HG03280 (cell line): ENCODE measurements around the gene NIBAN1.
A peak's percentile ranks its signal among the peaks of the same experiment; 100 is the strongest.
"Not testable (repeated sequence)": the region's sequence is repeated elsewhere in the genome, so short reads cannot be mapped to it uniquely, and the experiment has no call there.

Source experiments
- ATAC-seq: cut with Tn5 transposase; IDR thresholded peaks from one replicate; pipeline ENCODE4 v1.9.1; 2021; ENCODE audit warnings: mild to moderate bottlenecking, moderate library complexity; ENCODE audit not compliant: unreplicated experiment

NIBAN1 gene

DNA sequence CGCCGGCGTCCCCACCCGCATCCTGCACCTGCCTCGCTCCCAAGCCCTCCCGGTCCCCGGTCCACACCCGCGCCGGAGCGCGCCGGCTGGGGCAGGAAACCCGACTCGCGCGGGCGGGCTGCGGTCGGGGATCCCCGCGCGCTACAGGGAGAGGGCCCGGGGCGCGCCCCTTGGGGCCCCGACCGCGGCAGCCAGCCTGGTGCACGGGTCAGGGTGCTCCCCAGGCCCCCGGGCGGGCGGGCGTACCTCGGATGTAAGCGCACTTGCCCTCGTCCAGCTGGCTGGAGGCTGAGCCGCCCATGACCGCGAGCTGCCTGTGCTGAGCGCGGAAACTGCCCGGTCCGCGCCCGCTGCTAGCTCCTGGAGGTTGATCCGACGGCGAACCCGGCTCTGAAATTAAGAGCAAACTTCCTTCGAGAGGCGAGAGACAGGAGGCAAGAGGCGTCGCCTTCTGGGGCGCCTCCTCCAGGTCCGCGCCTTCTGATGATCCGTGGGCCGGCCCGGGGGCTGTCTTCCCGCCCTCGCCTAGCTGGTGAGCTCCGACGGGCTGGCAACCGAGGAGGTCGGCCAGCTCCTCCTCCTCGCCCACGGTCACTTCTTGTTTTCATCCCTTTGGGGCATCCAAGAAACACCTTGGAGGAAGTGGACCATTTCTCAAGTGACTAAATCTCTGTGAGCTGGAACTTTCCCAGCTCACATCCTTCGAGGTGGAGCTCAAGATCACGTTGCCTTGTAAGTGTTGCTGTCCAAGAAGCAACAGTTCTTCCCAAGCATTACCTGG, at the start of gene NIBAN1:
TSS of gene NIBAN1 (minus strand) at position 453 of the 781 bp plus-strand sequence. CDS start at position 301, 152 bp downstream.
- peak; percentile 62 for ATAC-seq

GRCh38 chr1:185017966-185018365, 43.7 kb upstream of the NIBAN1 start:
- no peak for ATAC-seq

DNA sequence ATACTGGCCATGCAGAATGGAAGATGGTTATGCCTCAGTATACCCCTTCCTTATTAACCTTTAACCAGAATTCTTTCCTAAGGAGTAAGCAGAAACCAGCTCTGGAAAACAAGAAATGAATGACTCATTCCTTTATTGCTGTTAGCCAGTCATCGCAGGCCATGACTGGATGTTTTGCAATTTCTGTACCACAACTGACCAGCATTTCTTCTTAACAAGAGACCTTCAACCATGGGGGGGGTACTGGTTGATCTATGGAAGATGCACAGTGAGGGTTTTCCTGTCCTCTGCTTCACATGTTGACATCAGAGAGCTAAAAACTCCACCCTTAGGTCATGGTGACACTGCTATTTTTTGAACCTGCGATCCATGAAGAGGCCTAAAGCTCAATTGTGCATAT, 43.0 kb upstream of the NIBAN1 start:
- no peak for ATAC-seq

- ATAC-seq, result no peak
Observed at GRCh38 chr1:185016880-185017279, 42.6 kb upstream of the NIBAN1 start.

GRCh38 chr1:185015631-185016030, 41.3 kb upstream of the NIBAN1 start:
- ATAC-seq, result no peak

DNA sequence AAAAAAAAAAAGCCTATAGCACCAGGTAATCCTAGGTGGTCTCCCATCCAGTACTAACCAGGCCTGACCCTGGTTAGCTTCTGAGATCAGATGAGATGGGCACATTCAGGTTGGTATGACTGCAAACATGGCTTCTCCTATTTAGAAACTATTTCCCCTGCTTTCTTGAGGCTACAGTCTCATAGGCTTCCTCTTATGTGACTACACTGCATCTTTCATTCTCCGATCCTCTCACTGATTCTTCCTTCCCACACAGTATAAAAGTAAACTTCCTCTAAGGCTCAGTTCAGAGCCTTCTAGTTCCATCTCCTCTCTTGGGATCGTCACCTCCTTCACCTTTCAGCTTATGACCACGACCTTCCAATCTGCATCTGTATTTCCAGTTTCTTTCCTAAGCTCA, 40.6 kb upstream of the NIBAN1 start:
- ATAC-seq, result no peak

DNA sequence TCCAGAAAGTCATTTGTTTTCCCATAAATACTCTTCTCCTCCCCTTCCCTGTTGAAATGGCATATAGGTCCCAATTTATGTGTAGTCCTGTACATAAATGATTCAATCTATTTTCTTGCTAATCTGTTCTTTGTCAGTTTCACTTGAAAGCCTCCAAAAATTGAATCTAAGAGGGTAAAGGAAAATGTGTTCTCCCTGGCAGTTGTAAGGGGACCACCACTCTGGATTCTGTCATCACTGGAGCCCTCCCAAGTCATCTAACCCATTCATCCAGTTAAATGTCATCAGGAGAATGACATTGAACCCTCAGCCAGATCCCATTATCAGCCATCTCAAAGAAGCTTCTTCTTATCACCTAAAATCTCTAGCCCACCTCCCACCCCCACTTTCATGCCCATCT, 36.1 kb upstream of the NIBAN1 start:
- ATAC-seq, result no peak

GRCh38 chr1:185008838-185009237, 34.5 kb upstream of the NIBAN1 start:
- ATAC-seq, result no peak

- not testable (repeated sequence) for ATAC-seq
Observed at GRCh38 chr1:185001312-185001880, 27.1 kb upstream of the NIBAN1 start.

GRCh38 chr1:184999974-185000373, 25.7 kb upstream of the NIBAN1 start:
- ATAC-seq, result not testable (repeated sequence)

DNA sequence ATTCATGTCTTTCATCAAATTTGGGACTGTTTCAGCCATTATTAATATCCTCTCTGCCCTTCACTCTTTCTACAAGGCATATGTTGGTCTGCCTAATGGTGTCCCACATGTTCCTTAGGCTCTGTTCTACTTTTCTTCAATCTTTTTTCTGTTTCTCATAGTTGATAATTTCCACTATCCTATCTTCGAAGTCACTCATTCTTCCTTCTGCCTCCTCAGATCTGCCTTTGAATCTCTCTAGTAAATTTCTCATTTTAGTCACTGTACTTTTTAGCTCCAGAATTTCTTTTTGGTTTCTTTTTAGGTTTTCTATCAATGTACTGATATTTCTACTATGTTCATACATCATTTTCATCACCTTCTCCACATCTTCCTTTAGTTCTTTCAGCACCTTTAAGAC, 20.0 kb upstream of the NIBAN1 start:
- ATAC-seq, result no peak

DNA sequence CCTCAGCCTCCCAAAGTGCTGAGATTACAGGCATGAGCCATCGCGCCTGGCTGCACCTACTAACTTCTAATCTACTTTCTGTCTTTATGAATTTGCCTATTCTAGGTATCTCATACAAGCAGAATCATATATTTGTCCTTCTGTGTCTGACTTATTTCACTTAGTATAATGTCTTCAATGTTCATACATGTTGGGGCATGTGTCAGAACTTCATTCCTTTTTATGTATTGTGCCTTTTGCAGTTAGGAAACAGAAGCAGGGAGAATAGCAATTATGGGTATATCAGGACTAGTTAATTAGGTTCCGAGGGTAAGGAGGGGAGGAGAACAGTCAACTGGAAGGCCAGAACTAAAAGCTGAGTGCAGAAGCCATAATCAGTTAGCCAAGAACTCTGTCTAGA, 18.0 kb upstream of the NIBAN1 start:
- ATAC-seq, result no peak

GRCh38 chr1:184990204-184990603, 15.9 kb upstream of the NIBAN1 start:
- ATAC-seq, result no peak

DNA sequence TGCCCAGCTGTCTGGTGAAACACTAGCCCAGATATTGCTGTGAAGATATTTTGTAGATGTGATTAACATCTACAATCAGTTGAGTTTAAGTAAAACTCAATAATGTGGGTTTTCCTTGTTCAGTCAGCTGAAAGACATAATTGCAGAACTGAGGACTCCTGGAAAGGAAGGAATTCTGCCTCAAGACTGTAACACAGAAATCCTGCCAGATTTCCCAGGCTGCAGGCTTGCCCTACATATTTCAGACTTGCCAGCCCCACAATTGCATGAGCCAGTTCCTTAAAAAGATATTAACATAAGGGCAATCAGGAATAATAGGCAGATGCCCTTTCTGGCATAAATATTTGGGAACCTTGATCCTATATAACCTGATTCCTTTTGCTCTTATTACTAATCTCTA, 14.2 kb upstream of the NIBAN1 start:
- no peak for ATAC-seq

- ATAC-seq, result no peak
Observed at GRCh38 chr1:184987696-184988095, 13.4 kb upstream of the NIBAN1 start.

DNA sequence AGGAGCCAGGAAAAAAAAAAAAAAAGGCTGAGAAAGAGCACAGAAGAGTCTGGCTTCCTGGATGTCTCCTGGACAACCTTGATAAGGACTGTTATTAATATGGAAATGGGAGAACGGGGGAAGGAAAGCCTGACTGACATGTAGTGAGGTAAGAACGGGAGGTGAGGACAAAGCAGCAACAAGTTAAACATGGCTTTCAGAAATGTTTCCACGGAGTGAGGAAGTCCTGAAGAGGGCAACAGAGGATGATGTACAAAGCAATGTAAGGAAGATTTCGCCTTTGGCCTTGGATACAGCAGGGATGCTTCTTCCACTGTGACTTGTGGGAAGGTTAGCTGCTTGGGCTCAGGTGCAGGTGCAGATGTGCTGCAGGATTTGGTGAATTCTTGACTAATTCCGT, 11.9 kb upstream of the NIBAN1 start:
- no peak for ATAC-seq

DNA sequence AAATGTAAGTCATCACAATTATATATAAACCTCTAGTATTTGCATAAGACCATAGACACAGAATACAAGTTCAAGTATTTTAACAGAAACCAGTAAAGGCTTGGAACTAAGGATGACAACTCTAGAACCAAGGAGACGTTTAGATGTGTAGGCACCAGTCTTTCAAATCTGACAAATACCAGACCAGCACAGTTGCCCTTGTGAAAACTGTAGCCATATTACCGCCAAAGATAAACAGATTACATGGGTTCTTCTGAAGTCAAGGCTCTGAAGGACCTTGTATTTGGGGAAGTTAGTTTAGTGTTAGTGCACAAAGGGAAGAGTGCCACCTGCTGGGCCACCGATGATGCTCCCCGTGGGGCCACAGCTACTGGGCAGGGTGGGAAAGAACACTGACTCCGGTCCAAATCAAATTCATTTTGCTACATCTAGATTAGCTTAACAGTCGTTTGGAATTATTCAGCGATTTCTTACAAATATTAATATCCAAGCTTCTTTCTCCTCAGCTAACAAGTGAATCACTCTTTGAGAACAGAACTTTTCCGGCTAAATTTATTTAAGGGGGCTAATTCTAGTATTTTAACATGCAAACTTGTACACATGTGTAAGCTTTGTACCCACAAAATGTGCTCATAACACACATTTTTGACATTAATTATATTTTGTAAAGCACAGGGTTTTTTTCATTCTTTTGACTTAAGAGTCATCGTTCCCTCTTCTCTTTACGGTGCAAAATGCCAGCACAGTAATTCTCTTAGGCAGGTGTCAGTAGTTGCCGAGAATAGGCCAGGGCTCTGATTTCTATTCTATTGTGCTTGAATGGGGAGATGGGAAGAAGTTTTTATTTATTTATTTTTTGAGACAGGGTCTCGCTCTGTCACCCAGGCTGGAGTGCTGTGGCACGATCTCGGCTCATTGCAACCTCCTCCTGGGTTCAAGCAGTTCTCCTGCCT, 8.0 kb upstream of the NIBAN1 start:
- peak; percentile 97 for ATAC-seq

DNA sequence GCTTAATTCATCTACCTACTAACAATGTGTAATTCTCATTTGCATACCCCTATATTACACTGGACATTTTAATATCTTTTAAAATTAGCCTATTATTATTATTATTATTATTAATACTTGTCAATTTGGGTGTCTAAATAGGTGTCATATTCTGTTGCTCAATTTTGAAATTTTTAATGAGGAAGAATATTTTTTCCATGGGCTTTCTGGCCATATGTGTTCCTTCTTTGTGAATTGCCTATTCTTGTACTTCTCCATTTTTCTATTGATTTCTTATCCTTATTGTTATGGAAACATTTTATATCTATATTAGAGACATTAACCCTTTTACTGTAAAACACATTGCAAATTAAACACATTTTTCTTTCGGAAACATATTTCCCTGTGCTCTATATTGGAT, 6.4 kb upstream of the NIBAN1 start:
- no peak for ATAC-seq

- no peak for ATAC-seq
Observed at GRCh38 chr1:184975208-184975870, 1.0 kb upstream of the NIBAN1 start.

DNA sequence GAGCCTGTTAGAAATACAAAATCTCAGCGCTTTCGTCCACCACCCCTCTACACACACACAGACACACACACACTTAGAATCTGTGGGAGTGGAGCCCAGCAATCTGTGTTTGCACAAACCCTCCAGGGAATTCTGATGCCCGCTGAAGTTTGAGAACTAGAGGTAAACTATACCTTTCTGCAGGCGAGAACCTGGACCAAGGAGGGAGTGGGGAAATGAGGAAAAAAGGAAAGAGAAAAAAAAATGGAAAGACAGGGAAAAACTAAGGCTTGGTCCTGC, 468 bp upstream of the NIBAN1 start:
- ATAC-seq, result no peak
